Bronchial epithelial cell (primary cell): Measurements from ENCODE around the gene TNK2. TPM values are rescaled to one million over a fixed set of nuclear protein-coding genes. Genes with fewer than 3 reads are reported as not detected.

ENCODE experiments used
- DNase-seq: peaks from one replicate; pipeline ENCODE4 v3.0.0-alpha.2; 2010; ENCODE audit warnings: low read depth
- FAIRE-seq: peaks from 2 replicates; lab custom pipeline; 2011; peaks lifted over from hg19 to GRCh38; lab: Jason Lieb, UNC
- H3K27me3 ChIP-seq: 2 replicates; pipeline ENCODE4 v1.5.1; 2011; ENCODE audit warnings: low read length; ENCODE audit not compliant: control insufficient read depth, insufficient read depth
- H3K36me3 ChIP-seq: 2 replicates; pipeline ENCODE4 v1.5.1; 2011; ENCODE audit warnings: low read length; ENCODE audit not compliant: control insufficient read depth, insufficient read depth
- H3K4me3 ChIP-seq: 2 replicates; pipeline ENCODE4 v1.5.1; 2011; ENCODE audit warnings: mild to moderate bottlenecking, low read depth, low read length, control low read depth
- total RNA-seq: library from RNA; depleted of rRNA; stranded (reverse); fragments of >200 nt; gene quantifications from 2 replicates; pipeline ENCODE4 v1.2.1, GENCODE V29; 2014
- TF ChIP-seq, protein P1 (sequence below): IDR thresholded peaks from 2 replicates; pipeline ENCODE4 v1.5.1; 2011; ENCODE audit warnings: mild to moderate bottlenecking, moderate library complexity, low read length, control low read depth, inconsistent platforms; ENCODE audit not compliant: insufficient read depth, severe bottlenecking

Gene TNK2
- total RNA-seq, 1 donor from 2014 or later, result 6.3 TPM

- Histone ChIP-seq H3K36me3 (peaks cover 9% of the 10 kb centered on the region), H3K4me3 (peak overlapping the region; percentile 52), H3K27me3 (no peaks in the 10 kb centered on the region)
- no peak for DNase-seq
- no peak for FAIRE-seq
- TF ChIP-seq, protein P1, sequence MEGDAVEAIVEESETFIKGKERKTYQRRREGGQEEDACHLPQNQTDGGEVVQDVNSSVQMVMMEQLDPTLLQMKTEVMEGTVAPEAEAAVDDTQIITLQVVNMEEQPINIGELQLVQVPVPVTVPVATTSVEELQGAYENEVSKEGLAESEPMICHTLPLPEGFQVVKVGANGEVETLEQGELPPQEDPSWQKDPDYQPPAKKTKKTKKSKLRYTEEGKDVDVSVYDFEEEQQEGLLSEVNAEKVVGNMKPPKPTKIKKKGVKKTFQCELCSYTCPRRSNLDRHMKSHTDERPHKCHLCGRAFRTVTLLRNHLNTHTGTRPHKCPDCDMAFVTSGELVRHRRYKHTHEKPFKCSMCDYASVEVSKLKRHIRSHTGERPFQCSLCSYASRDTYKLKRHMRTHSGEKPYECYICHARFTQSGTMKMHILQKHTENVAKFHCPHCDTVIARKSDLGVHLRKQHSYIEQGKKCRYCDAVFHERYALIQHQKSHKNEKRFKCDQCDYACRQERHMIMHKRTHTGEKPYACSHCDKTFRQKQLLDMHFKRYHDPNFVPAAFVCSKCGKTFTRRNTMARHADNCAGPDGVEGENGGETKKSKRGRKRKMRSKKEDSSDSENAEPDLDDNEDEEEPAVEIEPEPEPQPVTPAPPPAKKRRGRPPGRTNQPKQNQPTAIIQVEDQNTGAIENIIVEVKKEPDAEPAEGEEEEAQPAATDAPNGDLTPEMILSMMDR, result no peak
Observed at GRCh38 chr3:195895861-195896360, 12.4 kb downstream of the TNK2 start.

GRCh38 chr3:195895078-195895860 lies 13.1 kb downstream of the TNK2 start:
- DNase-seq (no peak), FAIRE-seq (no peak)
- Histone ChIP-seq H3K27me3 (no peaks in the 10 kb centered on the region), H3K4me3 (peak overlapping the region; percentile 52), H3K36me3 (peaks cover 8% of the 10 kb centered on the region)
- TF ChIP-seq, protein P1, result peak; percentile 62

DNA sequence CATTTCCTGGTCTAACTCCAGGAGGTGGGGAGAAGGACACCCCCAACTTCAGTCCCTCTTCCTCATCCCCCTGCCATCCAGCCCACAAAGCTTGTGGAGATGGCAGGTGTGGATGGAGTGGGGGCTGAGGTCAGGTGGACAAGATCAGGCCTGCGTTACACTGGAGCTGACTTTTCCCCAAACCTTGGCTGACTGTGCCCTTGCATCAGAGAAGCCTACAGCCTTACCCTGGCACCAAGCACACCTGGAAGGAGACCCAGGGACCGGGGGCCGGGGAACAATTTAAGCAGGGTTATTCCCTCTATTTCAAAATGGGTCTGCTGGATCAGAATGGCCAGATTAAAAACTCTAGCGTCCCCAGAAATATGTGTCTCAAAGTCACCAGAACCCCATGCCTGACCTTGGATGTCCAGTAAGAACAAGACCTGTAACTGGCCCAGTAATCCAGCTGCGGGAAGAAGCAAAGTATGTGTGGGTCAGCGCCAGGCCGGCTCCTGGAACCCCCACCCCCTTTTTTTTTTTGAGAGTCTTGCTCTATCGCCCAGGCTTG lies 14.4 kb downstream of the TNK2 start:
- peaks cover 6% of the 10 kb centered on the region for H3K36me3 ChIP-seq
- no peak overlapping the region for H3K4me3 ChIP-seq
- FAIRE-seq (no peak), DNase-seq (no peak)
- TF ChIP-seq, protein P1, result no peak
- H3K27me3 ChIP-seq, result no peaks in the 10 kb centered on the region

DNA sequence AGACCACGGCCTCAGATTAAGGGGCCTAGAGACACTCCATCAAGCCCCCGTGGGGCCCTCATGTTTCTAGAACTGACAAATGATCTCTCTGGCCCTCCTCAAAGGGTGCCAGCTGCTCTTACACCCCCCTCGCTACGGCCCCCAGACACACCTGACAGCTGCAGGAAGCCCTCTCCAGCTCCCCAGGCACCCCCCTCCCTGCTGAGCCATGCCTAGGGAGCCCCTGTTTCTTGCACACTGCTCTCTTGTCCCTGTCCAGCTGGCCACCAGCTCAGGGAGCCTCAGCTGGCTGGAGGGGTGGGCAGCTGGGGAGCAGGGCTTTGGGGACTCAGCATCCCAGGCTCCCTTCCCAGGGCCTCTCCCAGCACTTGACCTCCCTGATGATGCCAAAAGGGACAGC lies 14.8 kb downstream of the TNK2 start:
- FAIRE-seq, result no peak
- TF ChIP-seq, protein P1, result no peak
- Histone ChIP-seq H3K36me3 (peaks cover 7% of the 10 kb centered on the region), H3K4me3 (no peak overlapping the region), H3K27me3 (no peaks in the 10 kb centered on the region)
- no peak for DNase-seq

DNA sequence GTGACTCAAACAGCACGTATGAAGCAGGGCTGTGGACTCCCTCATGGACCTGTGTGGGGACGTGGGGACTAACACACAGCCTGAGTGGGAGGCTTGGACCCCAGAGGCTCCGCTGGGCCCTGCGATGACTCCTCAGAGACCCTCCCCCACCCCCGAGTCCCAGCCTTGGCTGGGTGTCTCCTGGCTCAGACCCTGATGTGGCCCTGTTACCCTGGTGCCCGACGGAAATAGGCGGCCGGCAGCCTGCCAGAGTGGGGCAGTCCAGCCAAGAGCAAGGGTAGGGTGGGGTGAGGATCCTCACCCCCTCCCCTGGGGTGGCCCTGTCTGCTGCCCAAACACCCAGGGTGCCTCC lies 15.3 kb downstream of the TNK2 start:
- peaks cover 11% of the 10 kb centered on the region for H3K36me3 ChIP-seq
- no peaks in the 10 kb centered on the region for H3K27me3 ChIP-seq
- TF ChIP-seq, protein P1, result no peak
- DNase-seq, result no peak
- H3K4me3 ChIP-seq, result no peak overlapping the region
- no peak for FAIRE-seq
